ENCODE measurements around the gene C2orf72. TPM values are rescaled to one million over a fixed set of nuclear protein-coding genes. Genes with fewer than 3 reads are reported as not detected.

Gene C2orf72
- total and polyA plus RNA-seq, 2 of the 13 experiments (the other 11 are each of a cell fraction or from before 2014, with no cell fraction given), result 147 to 203 TPM

GRCh38 chr2:231047923-231048915 is 10.9 kb downstream of the C2orf72 start (continued):
- TF ChIP-seq RXRB (CRISPR knock-in tag; IDR thresholded peaks at IDR 0.05; ENCODE audit: borderline replicate concordance) (no peak; the same call in 1 of the 2 replicates), ZNF691 (CRISPR knock-in tag; IDR thresholded peaks at IDR 0.05; ENCODE audit: borderline replicate concordance, low read depth) (no peak), NFE2L1 (CRISPR knock-in tag; IDR thresholded peaks at IDR 0.05; ENCODE audit: borderline replicate concordance) (no peak), SRSF1 (optimal IDR thresholded peaks at IDR 0.05; ENCODE audit: low read depth, low read length) (peak; percentile 12), E2F1 (CRISPR knock-in tag; IDR thresholded peaks at IDR 0.05) (no peak), MAFK (conservative IDR thresholded peaks at IDR 0.05 in 1 of 2, IDR thresholded peaks at IDR 0.05 in 1 of 2; ENCODE audit: low read length in 2 of 2) (no peak), E2F5 (CRISPR knock-in tag; conservative IDR thresholded peaks at IDR 0.05) (no peak), PRPF4 (IDR thresholded peaks at IDR 0.05; ENCODE audit: low read depth, low read length, poor library complexity, severe bottlenecking) (no peak), ZNF264 (CRISPR knock-in tag; IDR thresholded peaks at IDR 0.05) (no peak), ZFP36L2 (CRISPR knock-in tag; IDR thresholded peaks at IDR 0.05) (no peak), ISX (CRISPR knock-in tag; conservative IDR thresholded peaks at IDR 0.05) (no peak), FOXO4 (CRISPR knock-in tag; conservative IDR thresholded peaks at IDR 0.05) (no peak), ZFYVE20 (CRISPR knock-in tag; IDR thresholded peaks at IDR 0.05; ENCODE audit: borderline replicate concordance, low read depth) (no peak), ISL2 (CRISPR knock-in tag; IDR thresholded peaks at IDR 0.05) (peak; percentile 0; the same call in 1 of the 2 replicates), HOXD1 (CRISPR knock-in tag; IDR thresholded peaks at IDR 0.05) (no peak), HOMEZ (CRISPR knock-in tag; IDR thresholded peaks at IDR 0.05; ENCODE audit: low read depth) (no peak), ZUFSP (CRISPR knock-in tag; IDR thresholded peaks at IDR 0.05; ENCODE audit: borderline replicate concordance) (no peak), ZNF446 (CRISPR knock-in tag; IDR thresholded peaks at IDR 0.05) (no peak), GFI1 (CRISPR knock-in tag; IDR thresholded peaks at IDR 0.05; ENCODE audit: borderline replicate concordance) (0 out of 2 replicates have a peak, but pooled peaks have one; percentile 40), ZNF501 (CRISPR knock-in tag; IDR thresholded peaks at IDR 0.05) (no peak)

All from HepG2 (cell line).